WI38 (cell line): ENCODE results near the gene TIGD6.
"Not testable (repeated sequence)": the region's sequence is repeated elsewhere in the genome, so short reads cannot be mapped to it uniquely, and the experiment has no call there.

Experiments
- H3K4me3 ChIP-seq: 2 replicates; pipeline ENCODE4 v1.5.1; 2011; ENCODE audit warnings: low read depth, mild to moderate bottlenecking, control low read depth, low read length
- CTCF ChIP-seq: IDR thresholded peaks from 2 replicates; pipeline ENCODE4 v1.5.1; 2012; ENCODE audit warnings: low read depth, mild to moderate bottlenecking, control low read depth, low read length

TIGD6 gene

GRCh38 chr5:149946118-149946517 lies 54.3 kb downstream of the TIGD6 start:
- no peak overlapping the region for H3K4me3 ChIP-seq
- TF ChIP-seq CTCF, result no peak

- TF ChIP-seq CTCF, result no peak
- H3K4me3 ChIP-seq, result no peak within 1 kb of the TSS
Measured at GRCh38 chr5:149944666-149945065, 55.8 kb downstream of the TIGD6 start, which contains the start of gene PDE6A. Gene PDE6A (minus strand): TSS chr5:149944793. CDS start chr5:149944673, 120 bp downstream.

GRCh38 chr5:149943177-149943949 lies 57.1 kb downstream of the TIGD6 start:
- H3K4me3 ChIP-seq, result not testable (repeated sequence)
